Left forelimb (tissue), 1 donor: ENCODE measurements around the gene LRRC8B.
"Not testable (repeated sequence)": the region's sequence is repeated elsewhere in the genome, so short reads cannot be mapped to it uniquely, and the experiment has no call there.

Experiments used
- DNase-seq: peaks from one replicate; pipeline ENCODE4 v3.0.0-alpha.2; 2018; ENCODE audit warnings: low spot score

The LRRC8B gene

DNA sequence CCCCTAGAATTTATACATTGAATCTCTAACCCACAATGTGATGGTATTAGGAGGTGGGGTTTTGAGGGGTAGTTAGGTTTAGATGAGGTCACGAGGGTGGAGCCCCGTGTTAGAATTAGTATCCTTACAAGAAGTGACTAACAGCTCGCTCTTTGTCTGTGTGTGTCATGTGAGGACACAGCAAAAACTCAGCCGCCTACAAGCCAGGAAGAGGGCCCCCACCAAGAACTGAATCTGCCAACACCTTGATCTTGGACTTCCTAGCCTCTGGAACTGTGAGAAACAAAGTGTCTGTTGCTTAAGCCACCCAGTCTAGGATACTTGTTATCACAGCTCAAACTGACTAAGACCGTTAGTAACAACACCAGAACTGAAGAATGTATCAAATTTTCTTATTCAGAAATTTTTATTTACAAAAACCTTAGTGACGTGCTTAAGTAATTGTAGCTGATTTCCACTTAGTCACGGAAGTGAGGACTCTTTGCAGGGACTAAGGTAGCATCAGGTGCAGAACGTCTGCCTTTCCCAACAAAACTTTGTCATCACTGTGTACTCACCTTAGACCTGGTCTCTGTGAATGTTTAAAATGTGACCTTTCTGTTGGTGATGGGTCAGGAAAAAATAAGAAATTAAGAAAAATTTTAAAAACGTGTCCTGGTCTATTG, 83.8 kb downstream of the LRRC8B start:
- no peak for DNase-seq

DNA sequence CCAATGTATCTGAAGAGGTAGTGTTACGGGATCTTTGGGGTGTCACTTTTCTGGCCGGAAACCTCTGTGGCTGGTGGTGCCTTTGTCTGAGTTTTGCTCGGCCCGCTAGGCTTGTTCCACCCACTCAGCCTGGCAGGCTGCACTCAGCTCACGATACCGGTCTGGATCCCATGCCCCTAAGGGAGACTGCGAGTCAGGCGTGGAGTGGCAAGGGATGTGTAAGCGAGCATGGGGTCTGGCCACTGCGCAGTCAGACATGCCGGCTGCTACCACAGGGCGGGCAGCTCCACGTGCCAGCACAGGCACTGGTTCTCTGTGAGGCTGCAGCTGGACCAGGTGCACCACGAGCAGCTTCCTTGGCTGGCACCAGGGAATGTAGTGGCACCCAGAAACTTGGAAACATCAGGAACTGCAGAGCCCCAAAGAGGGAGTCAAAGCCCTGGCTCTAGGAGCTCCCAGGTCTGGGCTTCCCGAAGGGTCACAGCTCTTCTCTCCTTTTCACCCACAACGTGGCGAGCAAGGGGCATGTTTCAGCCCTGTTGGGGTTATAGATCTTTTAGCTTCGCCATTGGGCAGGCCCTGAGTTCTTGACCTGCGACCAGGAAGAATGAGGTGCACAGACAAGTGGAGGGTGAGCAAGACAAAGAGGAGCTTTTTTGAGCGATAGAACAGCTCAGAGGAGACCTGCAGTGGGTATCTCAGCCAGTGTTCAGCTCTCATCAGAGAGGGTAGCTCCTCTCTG, 84.5 kb downstream of the LRRC8B start:
- DNase-seq = no peak

DNA sequence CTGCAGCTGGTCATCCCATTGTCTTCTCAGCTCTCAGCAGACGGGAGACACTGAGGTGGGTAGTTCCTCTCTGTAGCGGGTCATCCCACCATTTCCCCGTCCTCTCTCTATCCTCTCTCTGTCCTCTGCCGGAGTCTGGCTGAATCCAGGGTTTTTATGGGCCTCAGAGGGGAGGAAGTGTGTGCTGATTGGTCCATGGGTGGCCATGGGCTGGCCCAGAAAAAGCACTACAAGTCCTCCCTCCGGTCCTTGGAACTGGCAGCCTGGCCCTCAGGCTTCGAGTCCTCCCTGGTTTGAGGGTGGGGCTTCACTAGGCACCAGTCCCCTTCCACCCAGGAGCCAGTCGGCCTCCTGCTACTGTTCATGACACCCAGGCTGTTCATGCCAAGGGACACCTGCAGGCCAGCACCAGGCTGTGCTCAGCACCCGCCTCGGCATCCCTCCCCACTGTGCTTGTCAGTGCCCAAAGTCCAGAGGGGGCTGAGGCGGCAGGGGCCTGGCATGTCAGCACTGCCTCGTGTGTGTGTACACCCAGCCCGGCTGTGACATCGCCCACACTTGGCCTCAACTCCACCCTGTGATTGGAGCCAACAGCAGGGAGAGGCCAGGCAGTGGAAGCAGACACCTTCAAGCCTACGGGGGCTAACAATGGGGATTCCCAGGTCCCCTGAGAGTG, 85.3 kb downstream of the LRRC8B start:
- DNase-seq = no peak

DNA sequence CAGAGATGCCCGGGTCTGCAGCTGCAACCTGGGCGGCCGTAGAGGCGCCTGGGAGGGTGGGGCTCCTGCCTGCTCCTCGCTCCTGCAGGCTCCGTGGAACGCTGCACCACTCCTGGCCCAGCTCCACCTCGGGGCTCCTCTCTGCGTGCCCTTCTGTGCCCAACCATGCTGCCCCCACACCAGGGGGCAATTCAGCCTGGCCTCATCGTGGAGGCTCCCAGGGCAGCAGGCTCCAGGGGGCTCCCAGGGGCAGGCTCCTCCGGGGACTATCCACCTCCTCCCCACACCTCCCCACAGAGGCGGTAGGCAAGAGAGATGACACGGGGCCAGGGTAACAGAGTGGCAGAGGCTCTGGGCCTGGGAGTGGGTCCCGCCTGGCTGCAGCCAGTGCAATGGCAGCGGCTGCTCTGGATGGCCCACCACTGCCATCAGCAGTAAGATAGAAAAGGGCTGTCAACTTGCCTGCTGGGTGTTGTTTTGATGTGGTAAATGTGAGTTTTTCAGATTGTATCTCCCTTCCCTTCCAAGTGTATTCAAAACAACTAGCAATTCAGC, 85.9 kb downstream of the LRRC8B start:
- no peak for DNase-seq

DNA sequence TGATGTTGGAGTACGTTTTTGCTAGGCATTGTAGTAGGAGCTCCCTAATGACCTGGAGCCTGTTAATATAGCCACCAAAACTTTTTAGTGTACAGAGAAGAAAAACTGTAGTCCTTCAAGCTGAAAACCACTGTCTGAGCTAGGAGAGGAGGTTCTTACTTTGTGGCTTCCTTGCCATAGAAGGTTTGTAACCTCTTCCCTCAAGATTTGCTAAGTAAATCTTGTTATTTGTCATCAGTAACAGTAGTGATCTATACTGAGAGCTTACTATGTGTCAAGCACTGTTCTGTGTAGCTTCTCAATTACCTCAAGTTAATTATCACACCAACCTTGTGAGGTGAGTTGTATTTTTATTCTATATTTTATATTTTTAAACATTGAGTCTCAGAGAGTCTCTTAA, 87.1 kb downstream of the LRRC8B start:
- DNase-seq = no peak

DNA sequence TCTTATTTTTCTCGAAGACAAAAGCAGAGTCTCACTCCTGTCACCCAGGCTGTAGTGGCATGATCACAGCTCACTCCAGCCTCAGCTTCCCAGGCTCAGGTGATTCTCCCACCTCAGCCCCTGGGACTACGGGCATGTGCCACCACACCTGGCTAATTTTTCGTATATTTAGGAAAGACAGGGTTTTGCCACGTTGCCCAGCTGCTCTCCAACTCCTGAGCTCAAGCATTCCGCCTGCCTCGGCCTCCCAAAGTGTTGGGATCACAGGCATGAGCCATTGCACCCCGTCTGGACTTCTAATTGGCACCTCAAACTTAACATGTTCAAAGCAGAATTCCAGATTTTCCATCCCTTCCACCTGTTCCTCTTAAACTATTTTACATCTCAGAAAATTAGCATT, 89.3 kb downstream of the LRRC8B start:
- DNase-seq = no peak

DNA sequence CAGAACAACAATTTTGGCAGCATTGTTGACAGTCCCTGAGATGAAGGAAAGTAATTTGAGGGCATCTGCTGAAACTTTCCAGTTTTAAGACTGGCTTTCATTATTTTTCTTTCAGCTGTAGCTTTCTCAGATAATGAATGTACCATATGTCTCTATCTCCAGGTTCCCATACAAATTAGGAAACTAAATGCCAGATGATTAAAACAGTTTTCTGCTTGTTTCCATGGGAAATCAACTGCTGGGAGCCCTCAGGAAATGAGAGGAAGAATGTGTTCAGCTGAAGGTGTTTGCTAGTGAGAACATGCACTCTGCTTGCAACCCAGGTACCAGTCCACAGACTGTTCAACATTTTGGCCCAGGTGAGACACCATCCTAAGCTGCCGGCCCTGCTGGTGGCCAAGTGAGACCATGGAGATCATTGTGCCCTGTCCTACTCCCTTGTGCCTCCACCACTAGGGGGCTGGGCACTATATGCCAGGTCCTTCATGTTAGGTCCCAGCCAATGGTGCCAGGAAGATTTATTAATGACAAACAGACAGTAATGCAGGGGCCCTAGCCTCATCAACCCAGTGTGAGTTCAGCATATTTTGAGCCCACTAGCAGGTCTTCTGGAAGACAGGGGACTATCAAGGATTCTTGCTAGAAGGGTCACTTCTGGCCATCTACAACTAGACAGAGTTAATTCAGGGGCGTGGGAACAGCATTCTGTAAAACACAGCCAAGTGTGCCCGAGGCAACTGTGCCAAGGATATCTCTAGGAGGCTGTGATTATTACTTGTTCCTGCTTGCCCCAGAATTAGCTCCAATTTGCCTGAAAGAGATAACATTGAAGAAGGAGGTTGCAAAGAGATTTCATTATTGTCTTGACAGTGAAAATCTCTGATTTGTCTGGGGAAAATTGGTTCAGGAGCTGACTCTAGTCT, 91.3 kb downstream of the LRRC8B start:
- DNase-seq = no peak

DNA sequence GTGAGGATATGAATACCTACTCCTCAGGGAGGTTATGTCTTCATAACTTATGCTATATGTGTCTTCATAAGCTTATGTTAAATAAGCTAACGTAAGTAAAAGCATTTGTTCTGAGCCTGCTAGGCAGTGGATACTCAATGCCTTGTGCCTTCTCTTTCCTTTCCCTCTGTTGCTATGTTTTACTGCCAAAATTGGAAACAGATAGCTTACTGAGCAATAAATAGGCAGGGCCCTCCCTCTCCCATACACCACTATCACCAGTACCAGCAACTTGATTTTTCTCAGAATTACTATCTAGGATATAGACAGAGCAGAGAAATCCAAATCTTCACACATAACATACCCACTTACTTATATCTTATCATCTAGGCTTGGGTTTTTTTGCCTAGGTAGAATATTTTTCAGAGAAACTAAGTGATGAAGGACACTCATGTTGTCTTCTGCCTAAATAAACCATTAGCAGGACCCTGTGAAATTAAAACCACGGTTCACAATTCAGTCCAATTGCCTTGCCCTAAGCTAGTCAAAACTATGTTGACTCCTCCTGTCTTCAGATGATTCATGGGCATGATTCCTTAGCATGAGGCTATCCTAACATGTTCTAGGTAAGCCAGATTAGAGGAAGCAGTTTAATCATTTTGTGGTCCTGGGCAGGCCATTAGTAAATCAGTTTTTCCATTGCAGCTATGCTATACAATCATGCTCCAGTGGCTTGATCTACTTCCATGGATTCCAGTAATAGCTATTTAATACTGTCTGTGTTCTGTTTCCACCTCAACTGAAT, 92.4 kb downstream of the LRRC8B start:
- no peak for DNase-seq

DNA sequence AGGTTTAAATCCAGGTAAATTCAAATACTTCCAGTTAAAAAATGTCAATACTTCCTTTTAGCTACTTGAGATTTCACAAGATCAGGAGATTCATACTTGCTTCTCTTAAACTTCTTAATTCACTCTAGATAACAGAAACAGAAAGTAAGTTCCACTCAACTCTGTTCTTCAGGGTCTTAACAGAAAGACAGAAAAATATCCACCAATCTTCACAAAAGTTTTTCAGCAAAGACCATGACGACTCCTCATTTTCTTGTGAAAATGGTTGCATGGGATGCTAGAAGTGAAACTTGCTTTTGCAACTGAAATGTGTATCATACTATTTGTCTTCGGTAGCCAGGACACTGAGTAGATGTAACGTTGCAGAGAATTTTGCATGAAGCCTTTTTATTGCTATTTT, 96.0 kb downstream of the LRRC8B start:
- DNase-seq = no peak

DNA sequence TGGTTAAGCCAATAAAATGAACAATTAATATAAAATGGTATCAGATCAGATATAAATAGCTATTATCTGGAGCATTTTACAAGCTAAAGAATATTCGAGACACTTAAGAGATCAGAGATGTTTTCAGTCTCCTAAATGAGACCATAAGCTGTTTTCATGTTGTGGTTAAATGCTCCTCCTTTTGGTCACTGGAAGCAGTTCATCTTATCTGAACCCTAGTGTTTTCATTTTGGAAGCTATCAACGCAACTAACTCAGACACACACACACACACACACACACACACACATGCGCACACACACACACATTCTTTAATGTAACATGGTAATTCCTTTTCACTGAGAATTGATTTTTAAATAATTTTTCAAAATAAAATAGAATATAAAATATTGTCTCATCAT, 98.3 kb downstream of the LRRC8B start:
- no peak for DNase-seq

DNA sequence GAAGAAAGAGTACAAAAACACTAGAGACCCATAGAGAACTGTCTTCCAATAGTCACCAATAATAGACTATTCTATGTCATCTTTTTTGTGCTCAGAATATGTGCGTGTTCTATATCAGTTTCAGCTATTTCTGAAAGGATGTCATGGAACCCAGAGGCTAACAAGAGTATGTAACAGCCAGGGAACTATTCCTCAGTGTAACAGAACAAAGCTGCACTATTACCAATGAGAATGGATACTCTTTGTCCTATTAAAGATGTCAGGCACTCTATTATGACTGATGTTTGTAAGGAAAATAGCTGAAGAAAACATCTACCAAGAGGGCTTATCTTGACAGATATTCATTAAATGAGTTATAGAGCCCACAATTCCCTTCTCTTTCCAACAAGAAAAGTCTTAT, 99.7 kb downstream of the LRRC8B start:
- DNase-seq = no peak

DNA sequence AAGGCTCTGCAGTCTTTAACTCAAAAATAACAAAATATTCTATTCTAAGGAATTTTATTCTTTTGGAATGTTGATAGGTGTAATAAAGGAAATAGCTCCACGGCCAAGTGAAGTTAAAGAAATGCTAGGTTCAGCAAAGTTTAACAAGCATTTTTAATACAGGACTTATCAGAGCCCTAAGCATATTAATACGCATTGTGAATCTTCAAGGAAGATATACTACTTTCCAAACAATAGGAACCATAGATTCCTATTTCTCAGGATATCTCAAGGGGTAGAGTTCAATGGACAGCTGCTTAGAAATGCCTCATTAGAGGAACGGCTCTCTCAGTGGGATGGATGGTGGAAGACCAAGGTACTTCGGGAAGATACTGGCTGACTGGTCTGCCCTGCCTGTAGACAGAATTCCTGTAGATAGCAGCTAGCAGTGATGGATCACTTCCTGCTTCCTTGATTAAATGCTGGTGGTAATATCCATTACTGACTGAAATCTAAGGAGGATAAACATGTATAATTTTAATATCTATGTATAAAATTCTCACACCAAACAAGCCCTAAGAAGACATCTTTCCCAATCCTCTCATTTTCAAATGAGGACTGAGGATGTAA, 100.2 kb downstream of the LRRC8B start:
- no peak for DNase-seq

DNA sequence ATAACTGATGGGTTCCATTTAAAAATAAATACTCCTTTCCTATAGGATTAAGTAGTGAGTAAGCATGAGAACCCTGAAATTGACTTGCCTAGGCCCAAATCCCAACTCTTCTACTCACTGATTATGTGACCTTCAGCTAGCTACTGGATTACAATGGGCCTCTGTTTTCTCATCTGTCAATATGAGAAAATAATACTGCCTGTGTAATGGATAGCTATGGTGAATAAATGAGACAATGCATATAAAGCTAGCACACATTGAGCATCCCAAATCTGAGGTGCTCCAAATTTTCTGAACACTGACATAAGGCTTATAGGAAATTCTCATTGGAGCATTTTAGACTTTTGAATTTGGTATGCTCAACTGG, 103.0 kb downstream of the LRRC8B start:
- no peak for DNase-seq

DNA sequence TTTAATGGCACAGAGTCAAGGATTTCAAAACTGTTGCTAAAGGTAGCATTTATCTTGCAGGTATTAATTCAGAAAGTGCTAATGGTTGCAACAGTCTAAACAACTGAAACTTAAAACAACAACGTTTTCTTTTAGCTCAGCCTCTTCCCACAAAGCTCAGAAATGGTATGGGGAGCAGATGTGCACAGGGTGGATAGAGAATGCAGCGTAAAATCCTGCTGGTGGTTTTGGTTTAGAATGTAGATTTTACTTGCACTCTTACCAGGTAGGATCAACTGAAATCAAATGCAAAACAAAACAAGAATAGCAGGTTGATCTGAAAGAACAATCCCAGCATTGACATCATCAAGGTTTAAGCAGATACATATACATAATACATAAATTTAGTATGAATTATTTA, 104.5 kb downstream of the LRRC8B start:
- no peak for DNase-seq

DNA sequence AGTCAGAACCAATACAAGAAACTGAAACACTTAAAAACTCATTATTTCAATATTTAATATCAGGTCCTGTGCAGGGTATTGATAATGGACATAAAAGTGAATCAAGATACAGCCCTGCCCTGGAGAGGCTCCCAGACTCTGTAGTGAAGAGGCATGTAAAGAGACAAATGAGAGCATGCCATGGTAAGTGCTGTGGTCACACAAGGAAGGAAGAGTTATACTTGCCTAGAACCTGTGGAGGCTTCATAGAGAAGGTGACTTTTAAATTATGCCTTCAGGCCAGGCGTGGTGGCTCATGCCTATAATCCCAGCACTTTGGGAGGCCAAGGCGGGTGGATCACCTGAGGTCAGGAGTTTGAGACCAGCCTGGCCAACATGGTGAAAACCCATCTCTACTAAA, 105.0 kb downstream of the LRRC8B start:
- DNase-seq = not testable (repeated sequence)

DNA sequence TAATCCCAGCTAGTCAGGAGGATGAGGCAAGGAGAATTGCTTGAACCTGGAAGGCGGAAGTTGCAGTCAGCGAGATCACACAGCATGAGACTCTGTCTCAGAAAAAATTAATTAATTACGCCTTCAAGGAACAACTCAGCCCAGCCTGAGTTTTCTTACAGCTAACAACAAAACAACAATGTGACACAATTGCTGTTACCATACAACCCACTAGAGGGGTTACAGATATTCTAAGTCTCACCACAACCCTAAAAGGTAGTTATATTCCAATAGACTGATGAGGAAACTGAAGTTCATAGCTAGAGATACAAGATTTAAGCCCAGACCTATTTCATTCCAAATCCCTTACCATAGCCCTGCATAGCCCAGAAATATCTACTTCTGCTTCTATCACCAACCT, 105.4 kb downstream of the LRRC8B start:
- DNase-seq = no peak

DNA sequence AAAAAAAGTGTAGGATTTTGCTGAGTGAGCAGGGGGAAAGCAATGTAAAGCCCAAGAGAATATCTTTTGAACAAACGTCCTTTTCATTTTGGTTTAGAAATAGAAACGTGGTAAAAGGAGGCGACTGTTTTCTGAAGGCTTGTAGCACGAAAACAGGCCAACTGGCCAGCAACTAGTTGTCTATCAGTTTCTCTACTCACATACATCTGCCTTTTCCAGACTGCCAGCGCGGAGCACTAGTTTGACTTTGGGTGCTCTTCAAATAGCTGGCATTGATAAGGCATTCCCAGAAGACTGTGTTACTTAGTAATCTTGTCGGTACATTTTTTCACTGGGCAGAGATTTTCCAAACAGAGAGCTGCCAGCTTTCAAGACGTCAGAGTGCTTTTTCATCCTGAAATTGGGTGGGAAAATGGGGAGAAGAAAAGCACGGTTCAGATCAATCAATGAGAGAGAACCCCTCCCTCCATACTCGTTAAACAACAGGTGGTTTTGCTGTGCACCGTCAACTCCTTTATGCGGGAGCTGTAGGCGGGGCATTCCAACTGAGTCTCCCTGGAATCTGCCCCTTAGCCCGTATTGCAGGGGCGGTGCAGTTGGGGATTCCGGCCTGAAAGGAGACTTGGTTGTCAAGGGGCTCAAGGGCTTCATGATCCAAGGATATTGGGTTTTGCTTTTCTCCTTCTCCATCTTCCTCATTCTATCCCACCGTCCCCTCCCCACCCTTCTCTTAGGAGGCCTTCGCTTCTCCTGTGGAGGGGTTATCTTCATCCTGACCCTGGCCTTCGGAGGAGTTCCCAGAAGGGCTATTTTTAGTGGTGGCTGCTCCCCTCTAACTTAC, 107.4 kb downstream of the LRRC8B start:
- DNase-seq = no peak

DNA sequence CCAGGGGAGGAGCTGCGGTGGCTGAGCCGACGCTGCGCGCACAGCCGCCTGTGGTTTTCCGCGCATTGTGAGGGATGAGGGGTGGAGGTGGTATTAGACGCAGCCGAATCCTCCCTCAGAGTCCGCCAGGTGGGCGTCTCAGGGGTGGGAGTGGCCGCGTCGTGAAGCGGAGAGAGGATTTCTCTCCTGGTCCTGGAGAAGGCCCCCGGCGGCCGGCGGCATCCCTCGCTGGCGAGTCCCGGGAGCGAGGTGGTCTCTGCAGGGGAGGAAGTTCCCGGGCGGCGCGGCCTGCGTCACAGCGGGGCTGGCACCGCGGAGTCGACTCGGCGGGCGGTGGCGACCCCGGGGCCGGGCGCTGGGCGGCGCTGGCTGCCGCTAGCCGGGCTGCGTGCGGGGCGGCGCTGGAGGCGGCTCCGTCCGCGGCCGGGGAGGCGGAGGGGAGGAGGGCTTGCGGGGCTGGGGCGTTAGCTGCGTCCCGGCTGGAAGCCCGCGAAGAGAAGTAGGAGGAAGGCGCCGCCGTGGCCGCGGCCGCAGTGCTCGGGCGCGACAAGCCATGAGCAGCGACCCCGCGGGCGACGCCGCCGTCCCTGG, 108.1 kb downstream of the LRRC8B start, which contains the start of gene LRRC8C:
Gene LRRC8C (plus strand): TSS at position 464 of the 591 bp plus-strand sequence. CDS start 53,354 bp downstream, outside the sequence.
- DNase-seq = peak; percentile 90

DNA sequence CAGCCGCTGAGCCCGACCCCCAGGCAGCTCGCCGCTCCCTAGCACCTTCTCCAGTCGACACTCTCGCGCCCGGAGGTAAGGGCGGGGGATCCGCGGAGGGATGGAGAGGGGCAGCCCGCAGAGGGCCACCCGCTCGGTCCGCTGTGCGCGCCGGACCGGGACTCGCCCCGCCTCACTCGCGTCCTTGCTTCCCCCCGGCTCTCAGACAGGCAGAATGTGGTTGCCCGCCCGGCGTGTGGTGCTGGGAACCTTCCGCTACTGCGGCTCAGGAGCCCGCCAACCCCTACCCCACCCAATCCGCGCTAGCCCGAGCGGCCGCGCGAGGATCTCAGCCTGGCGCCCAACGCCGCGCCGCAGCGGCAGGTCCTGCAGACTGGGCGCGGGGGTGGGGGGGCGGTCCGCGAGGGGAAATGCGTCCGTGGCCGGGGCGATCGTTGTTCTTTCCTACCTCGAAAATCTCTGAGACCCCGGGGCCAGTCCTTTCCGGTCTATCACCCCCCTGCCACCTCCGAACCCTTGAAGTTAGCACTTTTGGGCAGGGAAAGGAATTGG, 108.7 kb downstream of the LRRC8B start:
- DNase-seq = no peak
